ENCODE data around the gene IRF2. TPM values are rescaled to one million over a fixed set of nuclear protein-coding genes. Genes with fewer than 3 reads are reported as not detected.

Gene IRF2
- total and polyA plus RNA-seq, 4 experiments from 2014 or later = 66.7 to 87.2 (median 71.5) TPM

GRCh38 chr4:184408684-184409081, 65.7 kb downstream of the IRF2 start:
- no peaks in the 10 kb centered on the region for H3K27me3 Mint-ChIP-seq
- intact Hi-C loops (cut with micrococcal nuclease) = no loop called here

GRCh38 chr4:184408021-184408683, 66.2 kb downstream of the IRF2 start:
- H3K36me3 Mint-ChIP-seq = peaks cover 55 to 79% of the 10 kb centered on the region in 2 donors
- peak overlapping the region in 2 of 8 donors; percentile 22 to 33 for H3K4me3 Mint-ChIP-seq
- DNase-seq = no peak
- H3K36me3 ChIP-seq (ENCODE audit: insufficient read depth, low read length) = peaks cover 45% of the 10 kb centered on the region
- intact Hi-C loops (cut with micrococcal nuclease) = no loop called here
- no peaks in the 10 kb centered on the region for H3K27me3 Mint-ChIP-seq
- H3K4me3 ChIP-seq (ENCODE audit: low read length in 2 of 2) = no peak overlapping the region
- H3K4me1 ChIP-seq (ENCODE audit: insufficient read depth, low read length) = peaks cover 36% of the 10 kb centered on the region
- H3K4me1 Mint-ChIP-seq = peaks cover 27 to 73% (median 48%) of the 10 kb centered on the region in 4 donors
- H3K9me3 ChIP-seq (ENCODE audit: control insufficient read depth in 1 of 2, low read length in 2 of 2) = no peaks in the 10 kb centered on the region
- CTCF ChIA-PET (ENCODE audit: partially characterized antibody) = interaction anchor here (0.9 to 3.5 kb wide), 3 partner anchors 9 to 144 kb away, joined by 3 to 13 read pairs (median 4); no protein-coding TSS in a partner anchor
- H3K27me3 ChIP-seq (ENCODE audit: insufficient read depth, low read length) = no peaks in the 10 kb centered on the region
- no peak overlapping the region for H3K27ac ChIP-seq (ENCODE audit: low read depth, low read length)
- no peaks in the 10 kb centered on the region for H3K9me3 Mint-ChIP-seq
- peak overlapping the region; percentile 30 to 91 (median 76) for H3K27ac Mint-ChIP-seq
- POLR2A ChIA-PET (ENCODE audit: partially characterized antibody) = interaction anchor here (1.1 to 1.6 kb wide), 3 partner anchors 9 to 106 kb away, joined by 3 to 4 read pairs (median 4); no protein-coding TSS in a partner anchor

More at GRCh38 chr4:184408684-184409081, 65.7 kb downstream of the IRF2 start:
- H3K9me3 ChIP-seq (ENCODE audit: control insufficient read depth in 1 of 2, low read length in 2 of 2) = no peaks in the 10 kb centered on the region
- ChIA-PET CTCF (ENCODE audit: partially characterized antibody) (interaction anchor here (0.7 to 3.5 kb wide), 4 partner anchors 9 to 145 kb away, joined by 3 to 13 read pairs (median 4); no protein-coding TSS in a partner anchor), POLR2A (ENCODE audit: partially characterized antibody) (interaction anchor here (1.1 to 1.6 kb wide), 4 partner anchors 9 to 129 kb away, joined by 3 to 4 read pairs (median 4); no protein-coding TSS in a partner anchor)
- peaks cover 40% of the 10 kb centered on the region for H3K4me1 ChIP-seq (ENCODE audit: insufficient read depth, low read length)
- peaks cover 32 to 74% (median 51%) of the 10 kb centered on the region in 4 donors for H3K4me1 Mint-ChIP-seq
- peaks cover 40% of the 10 kb centered on the region for H3K36me3 ChIP-seq (ENCODE audit: insufficient read depth, low read length)
- H3K27me3 ChIP-seq (ENCODE audit: insufficient read depth, low read length) = no peaks in the 10 kb centered on the region
- peak overlapping the region; percentile 23 to 91 (median 88) for H3K27ac Mint-ChIP-seq
- no peak for DNase-seq
- H3K9me3 Mint-ChIP-seq = no peaks in the 10 kb centered on the region
- H3K4me3 ChIP-seq (ENCODE audit: low read length in 2 of 2) = no peak overlapping the region
- H3K4me3 Mint-ChIP-seq = peak overlapping the region in 4 of 8 donors; percentile 35 to 88 (median 65)
- H3K36me3 Mint-ChIP-seq = peaks cover 55 to 78% of the 10 kb centered on the region in 2 donors
- H3K27ac ChIP-seq (ENCODE audit: low read depth, low read length) = no peak overlapping the region

- POLR2A ChIA-PET (ENCODE audit: partially characterized antibody) = no interaction called here
- H3K36me3 Mint-ChIP-seq = peaks cover 54 to 85% of the 10 kb centered on the region in 2 donors
- no peaks in the 10 kb centered on the region for H3K9me3 Mint-ChIP-seq
- peaks cover 53% of the 10 kb centered on the region for H3K36me3 ChIP-seq (ENCODE audit: insufficient read depth, low read length)
- CTCF ChIA-PET (ENCODE audit: partially characterized antibody) = no interaction called here
- peaks cover 33% of the 10 kb centered on the region for H3K4me1 ChIP-seq (ENCODE audit: insufficient read depth, low read length)
- no peaks in the 10 kb centered on the region for H3K27me3 Mint-ChIP-seq
- H3K27me3 ChIP-seq (ENCODE audit: insufficient read depth, low read length) = no peaks in the 10 kb centered on the region
- H3K9me3 ChIP-seq (ENCODE audit: control insufficient read depth in 1 of 2, low read length in 2 of 2) = no peaks in the 10 kb centered on the region
- no peak overlapping the region for H3K4me3 ChIP-seq (ENCODE audit: low read length in 2 of 2)
- H3K27ac Mint-ChIP-seq = peak overlapping the region in 3 of 7 donors; percentile 10 to 65 (median 14)
- H3K4me3 Mint-ChIP-seq = no peak overlapping the region
- no peak overlapping the region for H3K27ac ChIP-seq (ENCODE audit: low read depth, low read length)
- peaks cover 27 to 61% (median 42%) of the 10 kb centered on the region in 4 donors for H3K4me1 Mint-ChIP-seq
- intact Hi-C loops (cut with micrococcal nuclease) = no loop called here
- DNase-seq = no peak
These were observed 67.4 kb downstream of the IRF2 start for GRCh38 chr4:184406958-184407391.

DNA sequence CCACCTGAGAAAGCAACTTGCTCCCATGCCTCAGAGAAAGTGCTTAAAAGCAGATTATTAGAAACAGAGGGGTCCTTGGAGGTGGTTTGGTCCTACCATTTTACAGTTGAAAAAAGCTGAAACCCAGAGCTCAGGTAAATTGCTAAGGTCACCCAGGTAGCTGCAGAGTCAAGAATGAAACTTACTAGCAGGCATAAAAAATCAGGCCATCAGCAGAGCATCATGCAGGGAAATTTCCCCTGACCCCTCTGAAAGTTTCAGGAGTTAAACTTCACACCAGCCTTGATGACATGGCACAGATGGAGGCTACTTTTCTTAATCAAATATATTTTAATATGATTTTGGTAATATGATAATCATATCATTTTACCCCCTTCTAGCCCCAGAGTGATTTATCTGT, 70.3 kb downstream of the IRF2 start:
- CTCF ChIA-PET (ENCODE audit: partially characterized antibody) = no interaction called here
- H3K4me1 ChIP-seq (ENCODE audit: insufficient read depth, low read length) = peaks cover 16% of the 10 kb centered on the region
- peaks cover 71 to 89% of the 10 kb centered on the region in 2 donors for H3K36me3 Mint-ChIP-seq

DNA sequence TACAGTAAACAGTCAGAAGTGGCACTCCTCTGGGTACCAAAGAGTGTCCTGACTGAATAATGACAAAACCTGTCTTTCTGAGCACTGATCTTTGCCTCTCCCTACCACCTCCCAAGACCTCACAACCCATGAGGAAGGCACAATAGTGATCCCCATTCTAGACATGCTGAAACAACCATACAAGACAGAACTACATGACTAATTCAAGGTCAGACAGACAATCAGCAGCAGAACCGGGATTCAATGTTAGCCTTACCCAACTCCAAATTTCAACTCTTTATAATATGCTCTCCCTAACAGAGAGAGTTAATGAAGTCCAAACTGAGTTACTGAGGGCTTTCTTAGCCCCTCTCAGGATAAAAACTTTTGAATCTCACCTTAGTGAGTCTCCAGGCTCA, 71.0 kb downstream of the IRF2 start:
- intact Hi-C loops (cut with micrococcal nuclease) = no loop called here

More for the DNA sequence above, 70.3 kb downstream of the IRF2 start:
- H3K9me3 Mint-ChIP-seq = no peaks in the 10 kb centered on the region
- H3K4me3 Mint-ChIP-seq = no peak overlapping the region
- Histone ChIP-seq H3K27me3 (ENCODE audit: insufficient read depth, low read length) (no peaks in the 10 kb centered on the region), H3K27ac (ENCODE audit: low read depth, low read length) (no peak overlapping the region), H3K4me3 (ENCODE audit: low read length in 2 of 2) (no peak overlapping the region), H3K9me3 (ENCODE audit: control insufficient read depth in 1 of 2, low read length in 2 of 2) (no peaks in the 10 kb centered on the region), H3K36me3 (ENCODE audit: insufficient read depth, low read length) (peaks cover 57% of the 10 kb centered on the region)
- H3K4me1 Mint-ChIP-seq = peaks cover 9 to 36% (median 24%) of the 10 kb centered on the region in 4 donors
- intact Hi-C loops (cut with micrococcal nuclease) = no loop called here
- no peaks in the 10 kb centered on the region for H3K27me3 Mint-ChIP-seq
- no peak for DNase-seq
- POLR2A ChIA-PET (ENCODE audit: partially characterized antibody) = interaction anchor here (0.7 kb wide), 1 partner anchor 43 kb away, joined by 3 read pairs; no protein-coding TSS in a partner anchor
- peak overlapping the region in 2 of 7 donors; percentile 12 to 27 for H3K27ac Mint-ChIP-seq

DNA sequence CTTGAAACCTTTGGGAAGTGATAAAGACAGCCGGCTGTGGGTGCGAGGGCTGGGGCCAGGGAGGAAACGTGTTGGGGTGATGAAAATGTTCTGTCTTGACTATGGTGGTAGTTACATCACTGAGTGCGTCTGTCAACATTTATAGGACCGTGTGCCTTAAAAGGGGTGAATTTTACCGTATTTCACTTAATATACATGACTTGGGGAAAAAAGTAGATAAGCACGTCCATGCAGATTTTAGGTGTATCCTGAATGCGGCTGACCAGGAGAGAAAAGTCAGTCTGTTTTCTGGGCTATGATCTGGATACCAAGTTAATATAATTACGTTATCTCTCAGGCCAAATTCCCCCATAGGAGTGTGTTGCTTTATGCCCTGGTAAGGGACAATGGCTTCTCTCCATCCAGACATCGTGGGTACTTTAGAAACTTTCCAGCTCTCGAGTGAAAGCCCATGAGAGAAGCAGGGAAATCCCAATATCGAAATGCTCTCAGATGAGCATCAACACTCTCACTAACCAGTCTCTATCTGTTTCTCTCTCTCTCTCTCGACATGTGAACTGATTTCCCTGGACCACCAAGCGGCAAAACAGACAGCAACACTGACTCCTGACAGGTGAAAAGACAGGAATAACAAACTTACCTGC, 71.5 kb downstream of the IRF2 start:
- H3K9me3 Mint-ChIP-seq = no peaks in the 10 kb centered on the region
- peaks cover 3 to 34% (median 16%) of the 10 kb centered on the region in 4 donors for H3K4me1 Mint-ChIP-seq
- no peak overlapping the region for H3K27ac ChIP-seq (ENCODE audit: low read depth, low read length)
- no peak overlapping the region for H3K4me3 ChIP-seq (ENCODE audit: low read length in 2 of 2)
- H3K27ac Mint-ChIP-seq = peak overlapping the region in 5 of 7 donors; percentile 30 to 77 (median 61)
- no peak for DNase-seq
- ChIA-PET POLR2A (ENCODE audit: partially characterized antibody) (no interaction called here), CTCF (ENCODE audit: partially characterized antibody) (no interaction called here)
- peaks cover 51% of the 10 kb centered on the region for H3K36me3 ChIP-seq (ENCODE audit: insufficient read depth, low read length)
- H3K9me3 ChIP-seq (ENCODE audit: control insufficient read depth in 1 of 2, low read length in 2 of 2) = no peaks in the 10 kb centered on the region
- intact Hi-C loops (cut with micrococcal nuclease) = no loop called here
- peaks cover 75 to 88% of the 10 kb centered on the region in 2 donors for H3K36me3 Mint-ChIP-seq
- no peaks in the 10 kb centered on the region for H3K27me3 Mint-ChIP-seq
- H3K4me1 ChIP-seq (ENCODE audit: insufficient read depth, low read length) = peaks cover 4% of the 10 kb centered on the region
- no peaks in the 10 kb centered on the region for H3K27me3 ChIP-seq (ENCODE audit: insufficient read depth, low read length)
- H3K4me3 Mint-ChIP-seq = no peak overlapping the region

More for the DNA sequence above, 71.0 kb downstream of the IRF2 start:
- peaks cover 77 to 88% of the 10 kb centered on the region in 2 donors for H3K36me3 Mint-ChIP-seq
- Histone ChIP-seq H3K4me1 (ENCODE audit: insufficient read depth, low read length) (peaks cover 9% of the 10 kb centered on the region), H3K4me3 (ENCODE audit: low read length in 2 of 2) (no peak overlapping the region), H3K27ac (ENCODE audit: low read depth, low read length) (no peak overlapping the region), H3K9me3 (ENCODE audit: control insufficient read depth in 1 of 2, low read length in 2 of 2) (no peaks in the 10 kb centered on the region), H3K27me3 (ENCODE audit: insufficient read depth, low read length) (no peaks in the 10 kb centered on the region), H3K36me3 (ENCODE audit: insufficient read depth, low read length) (peaks cover 54% of the 10 kb centered on the region)
- H3K9me3 Mint-ChIP-seq = no peaks in the 10 kb centered on the region
- ChIA-PET CTCF (ENCODE audit: partially characterized antibody) (no interaction called here), POLR2A (ENCODE audit: partially characterized antibody) (no interaction called here)
- peak overlapping the region in 5 of 7 donors; percentile 30 to 77 (median 61) for H3K27ac Mint-ChIP-seq
- DNase-seq = no peak
- H3K4me1 Mint-ChIP-seq = peaks cover 5 to 34% (median 20%) of the 10 kb centered on the region in 4 donors
- no peaks in the 10 kb centered on the region for H3K27me3 Mint-ChIP-seq
- no peak overlapping the region for H3K4me3 Mint-ChIP-seq

- Histone ChIP-seq H3K36me3 (ENCODE audit: insufficient read depth, low read length) (peaks cover 47% of the 10 kb centered on the region), H3K4me3 (ENCODE audit: low read length in 2 of 2) (no peak overlapping the region), H3K27ac (ENCODE audit: low read depth, low read length) (no peak overlapping the region), H3K9me3 (ENCODE audit: control insufficient read depth in 1 of 2, low read length in 2 of 2) (no peaks in the 10 kb centered on the region), H3K27me3 (ENCODE audit: insufficient read depth, low read length) (no peaks in the 10 kb centered on the region), H3K4me1 (ENCODE audit: insufficient read depth, low read length) (peaks cover 5% of the 10 kb centered on the region)
- no peaks in the 10 kb centered on the region for H3K9me3 Mint-ChIP-seq
- ChIA-PET CTCF (ENCODE audit: partially characterized antibody) (no interaction called here), POLR2A (ENCODE audit: partially characterized antibody) (no interaction called here)
- no peak for DNase-seq
- H3K4me3 Mint-ChIP-seq = no peak overlapping the region
- H3K27me3 Mint-ChIP-seq = no peaks in the 10 kb centered on the region
- H3K4me1 Mint-ChIP-seq = peaks cover 3 to 33% (median 18%) of the 10 kb centered on the region in 4 donors
- peak overlapping the region in 5 of 7 donors; percentile 23 to 60 (median 38) for H3K27ac Mint-ChIP-seq
- H3K36me3 Mint-ChIP-seq = peaks cover 75 to 88% of the 10 kb centered on the region in 2 donors
- intact Hi-C loops (cut with micrococcal nuclease) = no loop called here
These were observed 72.1 kb downstream of the IRF2 start for GRCh38 chr4:184402239-184402638.
